A204.1 (cell line): ENCODE data around the gene PRPF19.
"Not testable (repeated sequence)": the region's sequence is repeated elsewhere in the genome, so short reads cannot be mapped to it uniquely, and the experiment has no call there.

ENCODE experiments used
- FAIRE-seq: peaks from 2 replicates; lab custom pipeline; 2012; peaks lifted over from hg19 to GRCh38; lab: Jason Lieb, UNC

The PRPF19 gene

GRCh38 chr11:60922906-60923305 is 16.5 kb upstream of the PRPF19 start:
- no peak for FAIRE-seq

- no peak for FAIRE-seq
Measured at GRCh38 chr11:60921777-60922335, 15.5 kb upstream of the PRPF19 start.

- FAIRE-seq, result no peak
Measured at GRCh38 chr11:60921259-60921658, 14.9 kb upstream of the PRPF19 start.

- FAIRE-seq, result no peak
Measured at GRCh38 chr11:60919956-60920355, 13.6 kb upstream of the PRPF19 start.

- FAIRE-seq, result no peak
Measured at GRCh38 chr11:60919320-60919719, 12.9 kb upstream of the PRPF19 start.

- no peak for FAIRE-seq
Measured at GRCh38 chr11:60918939-60919265, 12.5 kb upstream of the PRPF19 start.

GRCh38 chr11:60918251-60918938 is 12.0 kb upstream of the PRPF19 start:
- FAIRE-seq, result no peak

GRCh38 chr11:60917267-60917666 is 10.9 kb upstream of the PRPF19 start:
- FAIRE-seq, result no peak

GRCh38 chr11:60916669-60917206 is 10.4 kb upstream of the PRPF19 start:
- no peak for FAIRE-seq

- no peak for FAIRE-seq
Measured at GRCh38 chr11:60915248-60915914, 9.0 kb upstream of the PRPF19 start.

- no peak for FAIRE-seq
Measured at GRCh38 chr11:60914633-60915247, 8.4 kb upstream of the PRPF19 start.

GRCh38 chr11:60913793-60914632 is 7.6 kb upstream of the PRPF19 start, which contains the start of gene TMEM109:
Gene TMEM109, plus strand, starts transcription at chr11:60914158. Its CDS starts 5,536 bp downstream, at chr11:60919694.
- FAIRE-seq, result peak; percentile 68

GRCh38 chr11:60912851-60913528 is 6.6 kb upstream of the PRPF19 start:
- no peak for FAIRE-seq

GRCh38 chr11:60912223-60912850 is 6.0 kb upstream of the PRPF19 start:
- FAIRE-seq, result no peak

GRCh38 chr11:60910711-60911380 is 4.5 kb upstream of the PRPF19 start:
- no peak for FAIRE-seq

GRCh38 chr11:60910281-60910687 is 3.9 kb upstream of the PRPF19 start:
- no peak for FAIRE-seq

GRCh38 chr11:60909680-60910280 is 3.4 kb upstream of the PRPF19 start:
- FAIRE-seq, result not testable (repeated sequence)

- FAIRE-seq, result no peak
Measured at GRCh38 chr11:60908803-60909202, 2.4 kb upstream of the PRPF19 start.

- no peak for FAIRE-seq
Measured at GRCh38 chr11:60905551-60906113, 753 bp downstream of the PRPF19 start.

- FAIRE-seq, result no peak
Measured at GRCh38 chr11:60905047-60905446, 1.3 kb downstream of the PRPF19 start.
